IPS DF 6.9 (cell line): ENCODE results near the gene PROX2.

ENCODE experiments used
- DNase-seq: peaks from one replicate; pipeline ENCODE4 v3.0.0-alpha.2; 2013; ENCODE audit warnings: low read depth, low spot score
- H3K27ac ChIP-seq: one replicate; pipeline ENCODE4 v1.5.1; 2013; ENCODE audit warnings: low read length, control low read depth
- H3K27me3 ChIP-seq: 2 replicates; pipeline ENCODE4 v1.6.1; 2013; ENCODE audit warnings: mild to moderate bottlenecking, low read length; ENCODE audit not compliant: control insufficient read depth, insufficient read depth
- H3K36me3 ChIP-seq: 2 replicates; pipeline ENCODE4 v1.6.1; 2013; ENCODE audit warnings: low read length; ENCODE audit not compliant: control insufficient read depth, insufficient read depth
- H3K4me1 ChIP-seq: 2 replicates; pipeline ENCODE4 v1.6.1; 2013; ENCODE audit warnings: low read length; ENCODE audit not compliant: control insufficient read depth, insufficient read depth
- H3K4me3 ChIP-seq: 2 replicates; pipeline ENCODE4 v1.5.1; 2013; ENCODE audit warnings: mild to moderate bottlenecking, low read length
- H3K9me3 ChIP-seq: 2 replicates; pipeline ENCODE4 v1.6.1; 2013; ENCODE audit warnings: low read length, inconsistent platforms; ENCODE audit not compliant: control insufficient read depth, insufficient read depth
- WGBS: extraction: QIAGEN DNeasy Blood & Tissue Kit; methylation state at CpG from one replicate; pipeline ENCODE4 v1.1.7; 2013; ENCODE audit warnings: mixed read lengths, missing lambda C conversion rate; ENCODE audit not compliant: insufficient read length, insufficient coverage; 5-methylcytosine and 5-hydroxymethylcytosine counted together

Gene PROX2

GRCh38 chr14:74879427-74880182 is 3.7 kb upstream of the PROX2 start:
- no peaks in the 10 kb centered on the region for H3K27me3 ChIP-seq
- no peak for DNase-seq
- WGBS: no CpG with 5 or more reads among the region's 3 CpGs
- peaks cover 3% of the 10 kb centered on the region; the same call in 1 of the 2 replicates for H3K4me1 ChIP-seq
- H3K9me3 ChIP-seq: no peaks in the 10 kb centered on the region
- no peak overlapping the region for H3K4me3 ChIP-seq
- no peaks in the 10 kb centered on the region for H3K36me3 ChIP-seq
- H3K27ac ChIP-seq: no peak overlapping the region

GRCh38 chr14:74875204-74875603 is 741 bp downstream of the PROX2 start:
- Histone ChIP-seq H3K27ac (no peak overlapping the region), H3K4me3 (no peak overlapping the region)
- no CpG with 5 or more reads among the region's 5 CpGs for WGBS

GRCh38 chr14:74871819-74872218 is 4.1 kb downstream of the PROX2 start:
- H3K36me3 ChIP-seq: no peaks in the 10 kb centered on the region
- H3K4me3 ChIP-seq: no peak overlapping the region
- DNase-seq: no peak
- H3K27me3 ChIP-seq: no peaks in the 10 kb centered on the region
- H3K27ac ChIP-seq: no peak overlapping the region
- H3K4me1 ChIP-seq: no peaks in the 10 kb centered on the region
- no peaks in the 10 kb centered on the region for H3K9me3 ChIP-seq
- no CpG with 5 or more reads among the region's 4 CpGs for WGBS

More at GRCh38 chr14:74875204-74875603, 741 bp downstream of the PROX2 start:
- no peak for DNase-seq
- Histone ChIP-seq H3K36me3 (no peaks in the 10 kb centered on the region), H3K4me1 (no peaks in the 10 kb centered on the region), H3K9me3 (no peaks in the 10 kb centered on the region), H3K27me3 (no peaks in the 10 kb centered on the region)

GRCh38 chr14:74868739-74869138 is 7.2 kb downstream of the PROX2 start:
- no peak overlapping the region for H3K27ac ChIP-seq
- no peak for DNase-seq
- no peaks in the 10 kb centered on the region for H3K36me3 ChIP-seq
- no peak overlapping the region for H3K4me3 ChIP-seq
- no peaks in the 10 kb centered on the region for H3K4me1 ChIP-seq
- no CpG with 5 or more reads among the region's 8 CpGs for WGBS
- no peaks in the 10 kb centered on the region for H3K9me3 ChIP-seq
- no peaks in the 10 kb centered on the region for H3K27me3 ChIP-seq

GRCh38 chr14:74867673-74868072 is 8.3 kb downstream of the PROX2 start:
- no peak for DNase-seq
- no CpG with 5 or more reads among the region's 5 CpGs for WGBS

GRCh38 chr14:74866708-74867389 is 9.1 kb downstream of the PROX2 start:
- no peak overlapping the region for H3K27ac ChIP-seq
- no peaks in the 10 kb centered on the region for H3K36me3 ChIP-seq
- H3K4me3 ChIP-seq: no peak overlapping the region
- H3K27me3 ChIP-seq: no peaks in the 10 kb centered on the region
- WGBS: no CpG with 5 or more reads among the region's 3 CpGs
- H3K4me1 ChIP-seq: no peaks in the 10 kb centered on the region
- no peaks in the 10 kb centered on the region for H3K9me3 ChIP-seq
- no peak for DNase-seq

More at GRCh38 chr14:74867673-74868072, 8.3 kb downstream of the PROX2 start:
- H3K9me3 ChIP-seq: no peaks in the 10 kb centered on the region
- H3K27me3 ChIP-seq: no peaks in the 10 kb centered on the region
- no peaks in the 10 kb centered on the region for H3K36me3 ChIP-seq
- H3K27ac ChIP-seq: no peak overlapping the region
- no peaks in the 10 kb centered on the region for H3K4me1 ChIP-seq
- H3K4me3 ChIP-seq: no peak overlapping the region

- Histone ChIP-seq H3K9me3 (no peaks in the 10 kb centered on the region), H3K36me3 (no peaks in the 10 kb centered on the region), H3K27ac (no peak overlapping the region), H3K4me3 (no peak overlapping the region), H3K27me3 (no peaks in the 10 kb centered on the region), H3K4me1 (no peaks in the 10 kb centered on the region)
- WGBS: no CpG with 5 or more reads among the region's 5 CpGs
- DNase-seq: no peak
Measured at GRCh38 chr14:74865156-74865555, 10.8 kb downstream of the PROX2 start.

GRCh38 chr14:74864198-74864597 is 11.7 kb downstream of the PROX2 start:
- H3K27ac ChIP-seq: no peak overlapping the region

GRCh38 chr14:74863274-74863673 is 12.7 kb downstream of the PROX2 start:
- WGBS: no CpG with 5 or more reads among the region's 9 CpGs
- Histone ChIP-seq H3K4me3 (no peak overlapping the region), H3K27ac (no peak overlapping the region), H3K9me3 (no peaks in the 10 kb centered on the region), H3K4me1 (no peaks in the 10 kb centered on the region), H3K27me3 (no peaks in the 10 kb centered on the region), H3K36me3 (no peaks in the 10 kb centered on the region)
- DNase-seq: no peak

More at GRCh38 chr14:74864198-74864597, 11.7 kb downstream of the PROX2 start:
- no peak overlapping the region for H3K4me3 ChIP-seq
- no peaks in the 10 kb centered on the region for H3K36me3 ChIP-seq
- H3K9me3 ChIP-seq: no peaks in the 10 kb centered on the region
- DNase-seq: no peak
- WGBS: no CpG with 5 or more reads among the region's 9 CpGs
- H3K4me1 ChIP-seq: no peaks in the 10 kb centered on the region
- H3K27me3 ChIP-seq: no peaks in the 10 kb centered on the region

GRCh38 chr14:74861734-74862090 is 14.2 kb downstream of the PROX2 start:
- Histone ChIP-seq H3K4me1 (no peaks in the 10 kb centered on the region), H3K27me3 (no peaks in the 10 kb centered on the region), H3K36me3 (no peaks in the 10 kb centered on the region), H3K27ac (no peak overlapping the region), H3K4me3 (no peak overlapping the region), H3K9me3 (no peaks in the 10 kb centered on the region)
- WGBS: no CpG with 5 or more reads among the region's 3 CpGs
- no peak for DNase-seq
